ENCODE measurements around the gene FAT2.

Gene FAT2

GRCh38 chr5:151617841-151618710 is 26.9 kb upstream of the FAT2 start:
- H3K27ac ChIP-seq (ENCODE audit: low read length): no peak overlapping the region
- H3K4me2 ChIP-seq (ENCODE audit: insufficient read depth, low read length): no peak overlapping the region

GRCh38 chr5:151617383-151617840 is 26.3 kb upstream of the FAT2 start:
- DNase-seq (no peak), ATAC-seq (ENCODE audit: insufficient read depth, low read depth) (no peak)
- Histone ChIP-seq H3K9me3 (ENCODE audit: insufficient read depth, low read length, severe bottlenecking) (no peaks in the 10 kb centered on the region), H3K27ac (ENCODE audit: low read length) (no peak overlapping the region), H3K36me3 (ENCODE audit: insufficient read depth, low read length) (no peaks in the 10 kb centered on the region), H3K27me3 (ENCODE audit: insufficient read depth, low read length, poor library complexity) (peaks cover 37% of the 10 kb centered on the region), H3K4me3 (ENCODE audit: low read depth in 1 of 2, low read length in 2 of 2) (no peak overlapping the region), H3K9ac (ENCODE audit: low read depth, low read length) (no peak overlapping the region), H4K20me1 (ENCODE audit: insufficient read depth, low read length) (no peaks in the 10 kb centered on the region; the same call in 1 of the 2 replicates), H3K4me1 (ENCODE audit: insufficient read depth, low read length) (no peaks in the 10 kb centered on the region), H3K79me2 (ENCODE audit: insufficient read depth, low read length) (no peaks in the 10 kb centered on the region), H2AFZ (ENCODE audit: low read depth, low read length) (no peak overlapping the region), H3K4me2 (ENCODE audit: insufficient read depth, low read length) (no peak overlapping the region)
- TF ChIP-seq CTCF (IDR thresholded peaks at IDR 0.05; ENCODE audit: borderline replicate concordance, extremely low read depth, low read length, poor library complexity, severe bottlenecking) (no peak), EZH2 (IDR thresholded peaks at IDR 0.05; ENCODE audit: borderline replicate concordance, low read depth, low read length, severe bottlenecking) (no peak)

More at GRCh38 chr5:151617841-151618710, 26.9 kb upstream of the FAT2 start:
- peaks cover 37% of the 10 kb centered on the region for H3K27me3 ChIP-seq (ENCODE audit: insufficient read depth, low read length, poor library complexity)
- no peaks in the 10 kb centered on the region for H3K36me3 ChIP-seq (ENCODE audit: insufficient read depth, low read length)
- TF ChIP-seq CTCF (IDR thresholded peaks at IDR 0.05; ENCODE audit: borderline replicate concordance, extremely low read depth, low read length, poor library complexity, severe bottlenecking) (no peak), EZH2 (IDR thresholded peaks at IDR 0.05; ENCODE audit: borderline replicate concordance, low read depth, low read length, severe bottlenecking) (no peak)
- no peak overlapping the region for H2AFZ ChIP-seq (ENCODE audit: low read depth, low read length)
- H3K9ac ChIP-seq (ENCODE audit: low read depth, low read length): no peak overlapping the region
- DNase-seq (no peak), ATAC-seq (ENCODE audit: insufficient read depth, low read depth) (no peak)
- no peak overlapping the region for H3K4me3 ChIP-seq (ENCODE audit: low read depth in 1 of 2, low read length in 2 of 2)
- no peaks in the 10 kb centered on the region for H3K4me1 ChIP-seq (ENCODE audit: insufficient read depth, low read length)
- H4K20me1 ChIP-seq (ENCODE audit: insufficient read depth, low read length): no peaks in the 10 kb centered on the region
- H3K79me2 ChIP-seq (ENCODE audit: insufficient read depth, low read length): no peaks in the 10 kb centered on the region
- no peaks in the 10 kb centered on the region for H3K9me3 ChIP-seq (ENCODE audit: insufficient read depth, low read length, severe bottlenecking)

- Histone ChIP-seq H3K4me2 (ENCODE audit: insufficient read depth, low read length) (no peak overlapping the region), H3K36me3 (ENCODE audit: insufficient read depth, low read length) (no peaks in the 10 kb centered on the region)
Measured at GRCh38 chr5:151615431-151615830, 24.3 kb upstream of the FAT2 start.

More at GRCh38 chr5:151615431-151615830, 24.3 kb upstream of the FAT2 start:
- Histone ChIP-seq H2AFZ (ENCODE audit: low read depth, low read length) (no peak overlapping the region), H3K27me3 (ENCODE audit: insufficient read depth, low read length, poor library complexity) (peaks cover 23% of the 10 kb centered on the region), H3K79me2 (ENCODE audit: insufficient read depth, low read length) (no peaks in the 10 kb centered on the region), H3K4me3 (ENCODE audit: low read depth in 1 of 2, low read length in 2 of 2) (no peak overlapping the region), H3K4me1 (ENCODE audit: insufficient read depth, low read length) (no peaks in the 10 kb centered on the region), H3K27ac (ENCODE audit: low read length) (no peak overlapping the region), H4K20me1 (ENCODE audit: insufficient read depth, low read length) (no peaks in the 10 kb centered on the region; the same call in 1 of the 2 replicates), H3K9me3 (ENCODE audit: insufficient read depth, low read length, severe bottlenecking) (no peaks in the 10 kb centered on the region), H3K9ac (ENCODE audit: low read depth, low read length) (no peak overlapping the region)
- DNase-seq (no peak), ATAC-seq (ENCODE audit: insufficient read depth, low read depth) (no peak)
- TF ChIP-seq CTCF (IDR thresholded peaks at IDR 0.05; ENCODE audit: borderline replicate concordance, extremely low read depth, low read length, poor library complexity, severe bottlenecking): no peak
- TF ChIP-seq EZH2 (IDR thresholded peaks at IDR 0.05; ENCODE audit: borderline replicate concordance, low read depth, low read length, severe bottlenecking): no peak
